ENCODE measurements around the gene PLA2G3. TPM values are rescaled to one million over a fixed set of nuclear protein-coding genes. Genes with fewer than 3 reads are reported as not detected.

The PLA2G3 gene
- total RNA-seq, 1 experiment from 2014 or later: not detected

GRCh38 chr22:31126128-31126868 lies 14.0 kb downstream of the PLA2G3 start:
- ChIA-PET CTCF (no interaction called here), POLR2A (no interaction called here)
- TF ChIP-seq TCF7L2 (IDR thresholded peaks at IDR 0.05; ENCODE audit: low read depth, low read length) (no peak), CTCF (IDR thresholded peaks at IDR 0.05) (no peak), REST (IDR thresholded peaks at IDR 0.05; ENCODE audit: insufficient read depth in 1 of 2, low read depth in 2 of 2, low read length in 1 of 2) (no peak), SIN3A (IDR thresholded peaks at IDR 0.05; ENCODE audit: borderline replicate concordance, insufficient read depth, low read depth, low read length) (no peak), POLR2AphosphoS5 (IDR thresholded peaks at IDR 0.05; ENCODE audit: low read depth, low read length) (no peak)
- DNase-seq (ENCODE audit: low read depth, low spot score) (no peak), ATAC-seq (no peak)
- in situ Hi-C loops (cut with HindIII; ENCODE audit: low pct_unique_long_range_greater_than_20kb, low sequenced_read_pairs): no loop called here
- Histone ChIP-seq H3K27me3 (ENCODE audit: control insufficient read depth, insufficient read depth, low read length) (no peaks in the 10 kb centered on the region), H3K4me1 (ENCODE audit: control insufficient read depth, insufficient read depth, low read length) (no peaks in the 10 kb centered on the region), H3K9me3 (ENCODE audit: control insufficient read depth, insufficient read depth, low read depth, low read length) (no peaks in the 10 kb centered on the region), H3K36me3 (ENCODE audit: control insufficient read depth, insufficient read depth, low read length) (no peaks in the 10 kb centered on the region), H3K27ac (ENCODE audit: low read length) (no peak overlapping the region), H3K4me3 (ENCODE audit: low read depth in 2 of 2, low read length in 2 of 2) (no peak overlapping the region)
- intact Hi-C loops (cut with micrococcal nuclease; ENCODE audit: unreplicated experiment): no loop called here
- no TSS peak for BruUV-seq (replicated peaks)

- Histone ChIP-seq H3K27me3 (ENCODE audit: control insufficient read depth, insufficient read depth, low read length) (no peaks in the 10 kb centered on the region), H3K9me3 (ENCODE audit: control insufficient read depth, insufficient read depth, low read depth, low read length) (no peaks in the 10 kb centered on the region), H3K27ac (ENCODE audit: low read length) (no peak overlapping the region), H3K4me1 (ENCODE audit: control insufficient read depth, insufficient read depth, low read length) (no peaks in the 10 kb centered on the region), H3K36me3 (ENCODE audit: control insufficient read depth, insufficient read depth, low read length) (no peaks in the 10 kb centered on the region), H3K4me3 (ENCODE audit: low read depth in 2 of 2, low read length in 2 of 2) (no peak overlapping the region)
- ChIA-PET POLR2A (no interaction called here), CTCF (no interaction called here)
- no TSS peak for BruUV-seq (replicated peaks)
- in situ Hi-C loops (cut with HindIII; ENCODE audit: low pct_unique_long_range_greater_than_20kb, low sequenced_read_pairs): no loop called here
- intact Hi-C loops (cut with micrococcal nuclease; ENCODE audit: unreplicated experiment): no loop called here
- no peak for TF ChIP-seq TCF7L2 (IDR thresholded peaks at IDR 0.05; ENCODE audit: low read depth, low read length)
- TF ChIP-seq CTCF (IDR thresholded peaks at IDR 0.05): no peak
- no peak for TF ChIP-seq REST (IDR thresholded peaks at IDR 0.05; ENCODE audit: insufficient read depth in 1 of 2, low read depth in 2 of 2, low read length in 1 of 2)
- no peak for TF ChIP-seq POLR2AphosphoS5 (IDR thresholded peaks at IDR 0.05; ENCODE audit: low read depth, low read length)
- DNase-seq (ENCODE audit: low read depth, low spot score) (no peak), ATAC-seq (no peak)
Measured at GRCh38 chr22:31125521-31126117, 14.7 kb downstream of the PLA2G3 start.

Data from Panc1 (cell line).